Activated CD8-positive, alpha-beta memory T cell treated with anti-CD3 and anti-CD28 coated beads, Interleukin-2, amount 50 U/mL, for 24 hours (primary cell): ENCODE data around the gene OR10X1.

Source experiments
- DNase-seq: peaks from one replicate; pipeline ENCODE4 v3.0.0-alpha.2; 2020; ENCODE audit errors: extremely low read depth

Gene OR10X1, protein sequence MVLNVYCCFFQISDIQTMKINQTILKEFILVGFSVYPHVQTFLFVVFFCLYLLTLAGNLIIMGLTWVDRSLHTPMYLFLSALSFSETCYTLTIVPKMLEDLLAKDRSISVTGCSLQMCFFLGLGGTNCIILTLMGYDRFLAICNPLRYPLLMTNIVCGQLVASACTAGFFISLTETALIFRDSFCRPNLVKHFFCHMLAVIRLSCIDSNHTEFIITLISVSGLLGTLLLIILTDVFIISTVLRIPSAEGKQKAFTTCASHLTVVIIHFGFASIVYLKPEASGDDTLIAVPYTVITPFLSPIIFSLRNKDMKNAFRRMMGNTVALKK

DNA sequence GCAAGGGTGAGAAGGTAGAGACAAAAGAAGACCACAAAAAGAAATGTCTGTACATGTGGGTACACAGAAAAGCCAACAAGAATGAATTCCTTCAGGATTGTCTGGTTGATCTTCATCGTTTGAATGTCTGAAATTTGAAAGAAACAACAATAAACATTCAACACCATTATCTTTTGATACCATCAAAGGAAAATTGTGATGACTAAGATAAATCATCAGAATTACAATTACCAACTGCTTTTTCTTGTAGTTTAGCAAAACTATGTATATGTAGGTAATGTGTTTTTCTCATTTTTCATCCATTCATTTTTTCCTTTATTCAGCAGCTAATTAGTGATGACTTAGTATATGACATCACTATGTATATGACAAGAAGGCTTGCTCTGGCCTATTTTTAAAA lies at the start of gene OR10X1:
OR10X1 (minus strand) TSS at position 167 of the 400 bp plus-strand sequence; CDS start at position 167, 0 bp downstream.
- DNase-seq: no peak

DNA sequence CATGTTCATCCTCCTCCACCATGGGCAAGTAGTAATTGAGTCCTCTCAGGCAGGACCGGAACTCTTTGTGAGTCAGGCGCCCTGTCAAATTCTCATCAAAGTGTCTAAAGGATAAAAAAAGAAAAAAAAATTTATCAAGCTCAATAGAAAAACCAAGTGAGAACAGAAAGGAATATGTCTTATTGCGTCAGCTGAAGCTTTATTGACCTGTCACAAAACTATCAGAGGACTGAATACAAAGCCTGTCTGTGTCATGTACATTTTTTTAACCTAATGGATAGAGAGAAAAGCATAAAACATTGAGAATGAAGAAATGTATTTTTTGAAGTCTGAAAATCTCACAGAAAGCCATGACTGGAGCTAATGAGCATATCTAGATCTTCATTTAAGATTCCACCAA lies 34.1 kb upstream of the OR10X1 start:
- no peak for DNase-seq

- no peak for DNase-seq
Measured at GRCh38 chr1:158611916-158612315, 32.2 kb upstream of the OR10X1 start.

DNA sequence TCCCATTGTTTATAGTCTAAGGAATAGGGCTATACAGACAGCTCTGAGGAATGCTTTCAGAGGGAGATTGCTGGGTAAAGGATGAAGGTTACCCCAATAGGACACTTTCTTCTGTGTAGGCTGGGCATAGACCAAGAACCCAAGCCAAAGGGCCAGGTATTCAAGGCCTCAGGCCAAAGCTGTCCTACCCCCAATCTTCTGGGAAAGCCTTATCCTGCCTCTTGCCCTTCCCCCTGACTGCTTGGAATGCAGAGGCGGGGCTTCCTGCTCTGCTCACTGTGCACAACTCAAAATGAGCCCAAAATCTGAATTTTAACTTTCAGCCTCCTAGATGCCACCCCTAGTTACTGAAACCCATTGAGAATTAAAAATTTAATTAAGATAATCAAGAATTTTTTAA lies 27.6 kb upstream of the OR10X1 start:
- no peak for DNase-seq

GRCh38 chr1:158604968-158605367 lies 25.3 kb upstream of the OR10X1 start, which contains the start of gene OR10Z1:
Gene OR10Z1 (plus strand): TSS chr1:158605268. CDS start chr1:158606439, 1,171 bp downstream.
- no peak for DNase-seq

GRCh38 chr1:158600735-158601134 lies 21.0 kb upstream of the OR10X1 start:
- DNase-seq: no peak

GRCh38 chr1:158586942-158587341 lies 7.2 kb upstream of the OR10X1 start:
- DNase-seq: no peak

DNA sequence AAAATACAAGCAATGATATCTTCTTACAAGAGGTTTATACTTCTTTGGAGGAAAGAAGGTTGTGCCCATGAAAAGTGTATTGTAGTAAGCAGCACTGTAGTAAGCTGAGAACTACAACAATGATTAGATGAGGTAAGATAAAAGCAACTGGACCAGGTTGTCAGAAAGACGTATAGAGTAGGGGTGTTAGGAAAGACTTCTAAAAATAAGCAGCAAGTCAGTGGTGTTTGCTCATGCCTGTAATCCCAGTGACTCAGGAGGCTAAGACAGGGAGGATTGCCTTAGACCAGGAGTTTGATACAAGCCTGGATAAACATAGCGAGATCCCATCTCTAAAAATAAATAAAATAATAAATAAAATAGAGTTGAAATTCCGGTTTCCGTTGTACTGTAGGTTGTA lies 4.3 kb upstream of the OR10X1 start:
- DNase-seq: no peak

- DNase-seq: no peak
Measured at GRCh38 chr1:158577561-158577960, 2.1 kb downstream of the OR10X1 start.

GRCh38 chr1:158572226-158572625 lies 7.5 kb downstream of the OR10X1 start:
- no peak for DNase-seq

DNA sequence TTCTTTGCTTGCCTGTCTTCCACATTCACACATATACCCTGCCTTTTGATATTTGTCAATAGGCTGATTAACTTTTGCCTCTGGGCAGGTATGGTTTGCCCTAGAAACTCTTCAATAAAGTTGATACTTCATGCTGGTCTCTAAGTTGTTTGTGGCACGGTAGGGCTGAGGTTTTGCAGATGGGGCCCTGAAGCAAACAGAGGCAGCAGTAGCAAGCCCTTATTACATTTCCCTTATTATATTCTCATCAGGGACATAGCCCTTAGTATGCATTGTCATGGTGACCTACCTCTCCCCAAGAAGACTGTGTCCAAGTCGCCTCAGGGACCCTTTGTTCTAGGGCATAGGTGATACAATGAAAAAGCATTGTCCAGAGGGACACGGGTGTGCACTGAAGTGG lies 9.2 kb downstream of the OR10X1 start, which contains the start of gene OR6P1:
OR6P1 (minus strand) TSS at position 101 of the 400 bp plus-strand sequence. CDS start 6,976 bp downstream, outside the sequence.
- DNase-seq: no peak

DNA sequence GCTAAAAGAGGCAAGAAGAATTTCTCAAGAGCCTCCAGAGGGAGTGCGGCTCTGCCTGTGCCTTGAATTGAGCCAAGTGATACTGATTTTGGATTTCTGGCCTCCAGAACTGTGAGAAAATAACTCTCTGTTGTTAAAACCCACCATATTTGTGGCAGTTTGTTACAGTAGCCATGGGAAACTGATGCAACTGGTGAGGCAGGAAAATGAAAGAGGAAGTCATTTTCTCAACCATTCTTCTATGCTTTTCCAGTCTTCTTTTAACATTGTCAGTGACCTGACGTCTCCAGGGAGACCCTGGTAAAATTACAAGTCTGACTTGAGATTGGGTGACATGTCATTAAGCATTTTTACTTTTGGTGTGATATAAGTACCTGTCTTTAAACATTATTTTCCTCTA lies 15.1 kb downstream of the OR10X1 start:
- DNase-seq: no peak

GRCh38 chr1:158563853-158564252 lies 15.8 kb downstream of the OR10X1 start:
- DNase-seq: no peak

- no peak for DNase-seq
Measured at GRCh38 chr1:158559696-158560095, 20.0 kb downstream of the OR10X1 start.

GRCh38 chr1:158554352-158554751 lies 25.3 kb downstream of the OR10X1 start, which contains the start of gene OR6Y1:
Gene OR6Y1 (minus strand): TSS chr1:158554405. CDS start chr1:158548105, 6,300 bp downstream.
- DNase-seq: no peak

GRCh38 chr1:158552296-158552695 lies 27.4 kb downstream of the OR10X1 start:
- no peak for DNase-seq

GRCh38 chr1:158547533-158547932 lies 32.2 kb downstream of the OR10X1 start:
- DNase-seq: no peak

DNA sequence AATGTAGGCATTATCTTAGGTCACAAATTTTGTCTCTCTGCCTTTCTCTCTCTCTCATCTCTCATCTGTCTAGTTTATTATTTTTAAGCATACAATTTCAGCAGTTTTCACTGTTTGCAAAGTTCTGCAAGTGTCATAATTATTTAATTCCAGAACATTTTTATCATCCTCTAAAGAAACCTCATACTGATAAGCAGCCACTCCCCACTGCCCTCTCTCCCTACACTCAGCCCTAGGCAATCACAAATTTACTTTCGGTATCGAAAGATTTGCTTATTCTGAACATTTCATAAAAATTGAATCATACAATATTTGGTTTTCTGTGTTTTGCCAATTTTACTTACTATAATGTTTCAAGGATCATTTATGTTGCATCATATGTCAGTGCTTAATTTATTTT lies 42.1 kb downstream of the OR10X1 start:
- DNase-seq: no peak

DNA sequence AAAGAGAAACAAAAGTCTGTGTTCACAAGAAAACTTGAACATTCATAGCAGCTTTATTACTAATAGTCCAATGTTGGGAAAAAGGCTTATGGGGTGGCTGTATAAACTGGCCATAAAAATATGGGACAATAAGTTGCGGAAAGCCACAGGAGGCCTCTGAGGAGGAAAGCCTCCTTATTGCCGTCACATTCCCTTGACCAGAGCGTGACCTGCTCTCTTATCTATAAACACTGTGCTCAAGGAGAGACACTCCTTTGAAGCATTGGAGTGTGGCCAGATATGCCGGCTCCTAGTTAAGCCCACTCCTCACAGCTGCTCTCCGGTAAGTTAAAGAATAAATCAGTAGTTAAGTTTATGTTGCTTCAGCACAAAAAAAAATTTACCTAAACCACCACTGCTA lies 45.2 kb downstream of the OR10X1 start:
- DNase-seq: no peak
